Muscle of arm (tissue), 12 donors: ENCODE data around the gene OR52N2. TPM values are rescaled to one million over a fixed set of nuclear protein-coding genes. Genes with fewer than 3 reads are reported as not detected.

ENCODE experiments used
- polyA plus RNA-seq, 12 donors: library from polyadenylated mRNA; unstranded; fragments of 120-200 nt; gene quantifications; one replicate each; pipeline ENCODE4 v1.2.1, GENCODE V29; 2013; ENCODE audit not compliant: insufficient read length in 12 of 12

Gene OR52N2
- polyA plus RNA-seq, 12 donors = not detected

Other genes starting within 250 kb of the OR52N2 start
- under 1 TPM in 1 of 12 donors, not detected in 11; 0.17 TPM for gene OR52B6, start 228.0 kb upstream of the OR52N2 start, polyA plus RNA-seq
- 1 to 10 TPM in 8 of 12 donors, under 1 TPM in 2, not detected in 2; 0.93 to 3.6 (median 1.3) TPM for gene TRIM6, start 212.3 kb upstream of the OR52N2 start, polyA plus RNA-seq
- 1 to 10 TPM in 10 of 12 donors, not detected in 2; 2.9 to 9.6 (median 4.4) TPM for gene TRIM34, start 183.9 kb upstream of the OR52N2 start, polyA plus RNA-seq
- gene TRIM5, start 123.8 kb upstream of the OR52N2 start, polyA plus RNA-seq = 10 to 100 TPM in 11 of 12 donors, not detected in 1; 10.8 to 23.6 (median 14.5) TPM
- 10 to 100 TPM in 4 of 12 donors, 1 to 10 TPM in 7, not detected in 1; 4.5 to 17.5 (median 9.6) TPM for gene TRIM22, start 119.1 kb upstream of the OR52N2 start, polyA plus RNA-seq
- gene OR56B1, start 72.5 kb upstream of the OR52N2 start, polyA plus RNA-seq = not detected
- gene OR52N4, start 54.7 kb upstream of the OR52N2 start, polyA plus RNA-seq = not detected
- gene OR52N5, start 25.6 kb upstream of the OR52N2 start, polyA plus RNA-seq = not detected
- not detected for gene OR52N1, start 17.7 kb upstream of the OR52N2 start, polyA plus RNA-seq
- gene OR52E6, start 33.0 kb downstream of the OR52N2 start, polyA plus RNA-seq = not detected
- gene OR52E8, start 48.8 kb downstream of the OR52N2 start, polyA plus RNA-seq = not detected
- gene OR52E4, start 71.7 kb downstream of the OR52N2 start, polyA plus RNA-seq = under 1 TPM in 1 of 12 donors, not detected in 11; 0.05 TPM
- gene OR52E5, start 84.3 kb downstream of the OR52N2 start, polyA plus RNA-seq = not detected
- gene OR56A3, start 133.3 kb downstream of the OR52N2 start, polyA plus RNA-seq = not detected
- gene OR56A5, start 159.6 kb downstream of the OR52N2 start, polyA plus RNA-seq = not detected
- not detected for gene OR52L1, start 178.1 kb downstream of the OR52N2 start, polyA plus RNA-seq
- under 1 TPM in 2 of 12 donors, not detected in 10; 0.08 TPM for gene OR56A4, start 198.0 kb downstream of the OR52N2 start, polyA plus RNA-seq
- not detected for gene OR56A1, start 221.8 kb downstream of the OR52N2 start, polyA plus RNA-seq